Panc1 (cell line): Measurements from ENCODE around the gene CHST14.

Source experiments
- POLR2AphosphoS5 ChIP-seq: IDR thresholded peaks from 2 replicates; pipeline ENCODE4 v1.6.1; 2012; ENCODE audit warnings: mild to moderate bottlenecking, low read depth, low read length, moderate library complexity
- SIN3A ChIP-seq: IDR thresholded peaks from 2 replicates; pipeline ENCODE4 v1.6.1; 2012; ENCODE audit warnings: low read depth, mild to moderate bottlenecking, low read length, moderate library complexity, borderline replicate concordance; ENCODE audit not compliant: insufficient read depth
- TCF7L2 ChIP-seq: IDR thresholded peaks from 2 replicates; pipeline ENCODE4 v1.6.1; 2011; ENCODE audit warnings: mild to moderate bottlenecking, low read depth, low read length, inconsistent platforms
- TF ChIP-seq, protein P1 (sequence below): fragments of 450-650 bp; IDR thresholded peaks from 2 replicates; pipeline ENCODE4 v1.5.1; 2017; ENCODE audit warnings: mild to moderate bottlenecking

- TF ChIP-seq, protein P1, sequence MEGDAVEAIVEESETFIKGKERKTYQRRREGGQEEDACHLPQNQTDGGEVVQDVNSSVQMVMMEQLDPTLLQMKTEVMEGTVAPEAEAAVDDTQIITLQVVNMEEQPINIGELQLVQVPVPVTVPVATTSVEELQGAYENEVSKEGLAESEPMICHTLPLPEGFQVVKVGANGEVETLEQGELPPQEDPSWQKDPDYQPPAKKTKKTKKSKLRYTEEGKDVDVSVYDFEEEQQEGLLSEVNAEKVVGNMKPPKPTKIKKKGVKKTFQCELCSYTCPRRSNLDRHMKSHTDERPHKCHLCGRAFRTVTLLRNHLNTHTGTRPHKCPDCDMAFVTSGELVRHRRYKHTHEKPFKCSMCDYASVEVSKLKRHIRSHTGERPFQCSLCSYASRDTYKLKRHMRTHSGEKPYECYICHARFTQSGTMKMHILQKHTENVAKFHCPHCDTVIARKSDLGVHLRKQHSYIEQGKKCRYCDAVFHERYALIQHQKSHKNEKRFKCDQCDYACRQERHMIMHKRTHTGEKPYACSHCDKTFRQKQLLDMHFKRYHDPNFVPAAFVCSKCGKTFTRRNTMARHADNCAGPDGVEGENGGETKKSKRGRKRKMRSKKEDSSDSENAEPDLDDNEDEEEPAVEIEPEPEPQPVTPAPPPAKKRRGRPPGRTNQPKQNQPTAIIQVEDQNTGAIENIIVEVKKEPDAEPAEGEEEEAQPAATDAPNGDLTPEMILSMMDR = no peak
- TF ChIP-seq SIN3A (no peak), POLR2AphosphoS5 (no peak), TCF7L2 (no peak)
These were observed 4.8 kb upstream of the CHST14 start for GRCh38 chr15:40465939-40466338.
